BE2C (cell line): ENCODE data around the gene HSD17B12. TPM values are rescaled to one million over a fixed set of nuclear protein-coding genes. Genes with fewer than 3 reads are reported as not detected.

Source experiments
- DNase-seq: peaks from one replicate; pipeline ENCODE4 v3.0.0-alpha.2; 2020
- H3K27me3 ChIP-seq: fragments of 250-450 bp; sonication (Bioruptor Pico); 2 replicates; pipeline ENCODE4 v1.5.1; 2020; ENCODE audit warnings: mild to moderate bottlenecking
- H3K36me3 ChIP-seq: fragments of 250-450 bp; sonication (Bioruptor Pico); 2 replicates; pipeline ENCODE4 v1.5.1; 2020; ENCODE audit warnings: mild to moderate bottlenecking
- H3K4me1 ChIP-seq: fragments of 250-450 bp; sonication (Bioruptor Pico); 2 replicates; pipeline ENCODE4 v1.5.1; 2020
- H3K4me3 ChIP-seq: 2 replicates; pipeline ENCODE4 v1.5.1; 2011; ENCODE audit warnings: low read depth, low read length
- H3K9me3 ChIP-seq: fragments of 250-450 bp; sonication (Bioruptor Pico); 2 replicates; pipeline ENCODE4 v1.5.1; 2020
- CTCF ChIP-seq: IDR thresholded peaks from 2 replicates; pipeline ENCODE4 v1.5.1; 2012; ENCODE audit warnings: mild to moderate bottlenecking, low read depth, low read length
- polyA plus RNA-seq: library from polyadenylated mRNA; unstranded; fragments of >200 nt; gene quantifications from one replicate; pipeline ENCODE4 v1.2.1, GENCODE V29; 2012; ENCODE audit warnings: low read depth, missing spikeins; ENCODE audit not compliant: insufficient read length, insufficient read depth

HSD17B12 gene
- 66.0 TPM for polyA plus RNA-seq

- no peak for TF ChIP-seq CTCF
- DNase-seq = peak; percentile 95
- peaks cover 11% of the 10 kb centered on the region for H3K4me1 ChIP-seq
- peaks cover 7% of the 10 kb centered on the region for H3K36me3 ChIP-seq
- H3K4me3 ChIP-seq = peak within 1 kb of the TSS; percentile 81
- H3K27me3 ChIP-seq = no peaks in the 10 kb centered on the region
- H3K9me3 ChIP-seq = no peaks in the 10 kb centered on the region
Observed at GRCh38 chr11:43680521-43681400, at the start of gene HSD17B12. TSS of gene HSD17B12 (plus strand) at chr11:43680738. CDS start at chr11:43680828, 90 bp downstream.

GRCh38 chr11:43631732-43632131 is 48.8 kb upstream of the HSD17B12 start:
- Histone ChIP-seq H3K4me3 (no peak overlapping the region), H3K27me3 (peaks cover 57% of the 10 kb centered on the region), H3K36me3 (no peaks in the 10 kb centered on the region), H3K4me1 (no peaks in the 10 kb centered on the region), H3K9me3 (no peaks in the 10 kb centered on the region)
- no peak for TF ChIP-seq CTCF
- no peak for DNase-seq

GRCh38 chr11:43632181-43632580 is 48.4 kb upstream of the HSD17B12 start:
- no peak for DNase-seq
- no peak overlapping the region for H3K4me3 ChIP-seq
- no peak for TF ChIP-seq CTCF
- H3K4me1 ChIP-seq = no peaks in the 10 kb centered on the region
- H3K9me3 ChIP-seq = no peaks in the 10 kb centered on the region
- H3K36me3 ChIP-seq = no peaks in the 10 kb centered on the region
- H3K27me3 ChIP-seq = peaks cover 53% of the 10 kb centered on the region

- Histone ChIP-seq H3K4me1 (no peaks in the 10 kb centered on the region), H3K9me3 (no peaks in the 10 kb centered on the region), H3K4me3 (no peak overlapping the region), H3K27me3 (peaks cover 45% of the 10 kb centered on the region), H3K36me3 (no peaks in the 10 kb centered on the region)
- no peak for DNase-seq
- no peak for TF ChIP-seq CTCF
Observed at GRCh38 chr11:43638717-43639116, 41.8 kb upstream of the HSD17B12 start.

GRCh38 chr11:43639224-43639623 is 41.3 kb upstream of the HSD17B12 start:
- H3K36me3 ChIP-seq = no peaks in the 10 kb centered on the region
- DNase-seq = no peak
- no peaks in the 10 kb centered on the region for H3K9me3 ChIP-seq
- no peak overlapping the region for H3K4me3 ChIP-seq
- no peaks in the 10 kb centered on the region for H3K4me1 ChIP-seq
- no peak for TF ChIP-seq CTCF
- H3K27me3 ChIP-seq = peaks cover 44% of the 10 kb centered on the region

- no peak for TF ChIP-seq CTCF
- no peaks in the 10 kb centered on the region for H3K9me3 ChIP-seq
- H3K4me1 ChIP-seq = no peaks in the 10 kb centered on the region
- no peak for DNase-seq
- H3K27me3 ChIP-seq = peaks cover 37% of the 10 kb centered on the region
- H3K4me3 ChIP-seq = no peak overlapping the region
- no peaks in the 10 kb centered on the region for H3K36me3 ChIP-seq
Observed at GRCh38 chr11:43639920-43640319, 40.6 kb upstream of the HSD17B12 start.
